Thyroid gland (tissue), 4 donors: ENCODE data around the gene ZNF784. TPM values are rescaled to one million over a fixed set of nuclear protein-coding genes. Genes with fewer than 3 reads are reported as not detected.
A peak's percentile ranks its signal among the peaks of the same experiment; 100 is the strongest.

Experiments
- DNase-seq, 2 donors: peaks; one replicate each; pipeline ENCODE4 v3.0.0-alpha.2; 2019
- H3K27ac ChIP-seq, 3 donors: fragments of 200-600 bp; sonication (generic); 1 replicate in 2 of 3; 2 replicates in 1 of 3; pipeline ENCODE4 v1.5.1; 2016 to 2019; ENCODE audit warnings: mild to moderate bottlenecking in 1 of 3, moderate library complexity in 1 of 3
- H3K27me3 ChIP-seq: fragments of 200-600 bp; sonication (generic); one replicate; pipeline ENCODE4 v1.5.1; 2019
- H3K36me3 ChIP-seq, 2 donors: fragments of 200-600 bp; sonication (generic); one replicate each; pipeline ENCODE4 v1.5.1; 2016 to 2019
- H3K4me1 ChIP-seq, 2 donors: fragments of 200-600 bp; sonication (generic); one replicate each; pipeline ENCODE4 v1.5.1; 2017 to 2019
- H3K4me3 ChIP-seq, 3 donors: fragments of 200-600 bp; sonication (generic); replicated peaks in 1 of 3; 1 replicate in 2 of 3; 2 replicates in 1 of 3; pipeline ENCODE4 v1.5.1; 2016; ENCODE audit warnings: mild to moderate bottlenecking in 1 of 3
- H3K9me3 ChIP-seq: fragments of 200-600 bp; sonication (generic); one replicate; pipeline ENCODE4 v1.5.1; 2017
- CTCF ChIP-seq, 6 experiments: fragments of 200-600 bp in 3 of 6; fragments of 450-650 bp in 3 of 6; sonication (generic) in 3 of 6; IDR thresholded peaks; one replicate each; pipeline ENCODE4 v1.5.1; 2016 to 2019; ENCODE audit warnings: antibody characterized with exemption in 6 of 6, mild to moderate bottlenecking in 2 of 6, inconsistent platforms in 1 of 6, moderate library complexity in 1 of 6
- POLR2A ChIP-seq, 2 donors: fragments of 450-650 bp; IDR thresholded peaks; one replicate each; pipeline ENCODE4 v1.6.1; 2017; ENCODE audit warnings: antibody characterized with exemption in 2 of 2, mild to moderate bottlenecking in 2 of 2, moderate library complexity in 1 of 2
- WGBS, 2 donors: methylation state at CpG; one replicate each; pipeline ENCODE4 v1.1.5; 2017; 5-methylcytosine and 5-hydroxymethylcytosine counted together
- intact Hi-C: fragments of 100-400 bp; cut with DNase I; formaldehyde crosslinking; loops from one replicate; pipeline ENCODE4 v1.15.1; 2023
- total RNA-seq, 4 donors: library from RNA; depleted of rRNA; stranded (reverse); fragments of >200 nt; gene quantifications; one replicate each; pipeline ENCODE4 v1.2.3, GENCODE V29; 2016

Gene ZNF784
- total RNA-seq, 4 donors from 2014 or later, result 5.1 to 10.0 (median 8.7) TPM

- Histone ChIP-seq H3K36me3 (no peaks in the 10 kb centered on the region), H3K9me3 (no peaks in the 10 kb centered on the region), H3K4me3 (no peak overlapping the region), H3K27ac (no peak overlapping the region), H3K4me1 (peaks cover 19 to 27% of the 10 kb centered on the region in 2 donors), H3K27me3 (no peaks in the 10 kb centered on the region)
- no peak for DNase-seq
- TF ChIP-seq CTCF (IDR thresholded peaks at IDR 0.05) (no peak), POLR2A (IDR thresholded peaks at IDR 0.05) (no peak)
- intact Hi-C loops, result no loop called here
- 69 to 71% methylated on average over 22 of the region's 22 CpGs for WGBS, 2 donors
Observed at GRCh38 chr19:55603581-55604292, 20.6 kb downstream of the ZNF784 start.

- WGBS, 2 donors, result 87% methylated on average over 14 to 19 of the region's 21 CpGs
- Histone ChIP-seq H3K9me3 (no peaks in the 10 kb centered on the region), H3K4me1 (peaks cover 19 to 27% of the 10 kb centered on the region in 2 donors), H3K27ac (no peak overlapping the region), H3K27me3 (no peaks in the 10 kb centered on the region), H3K36me3 (no peaks in the 10 kb centered on the region), H3K4me3 (no peak overlapping the region)
- no peak for TF ChIP-seq CTCF (IDR thresholded peaks at IDR 0.05)
- TF ChIP-seq POLR2A (IDR thresholded peaks at IDR 0.05), result no peak
- intact Hi-C loops, result no loop called here
- no peak for DNase-seq
Observed at GRCh38 chr19:55603115-55603514, 21.3 kb downstream of the ZNF784 start.

- intact Hi-C loops, result no loop called here
- WGBS, 2 donors, result 91% methylated on average over 10 to 43 of the region's 60 CpGs
- Histone ChIP-seq H3K27ac (no peak overlapping the region), H3K36me3 (peaks cover 0 to 2% of the 10 kb centered on the region in 2 donors), H3K9me3 (no peaks in the 10 kb centered on the region), H3K4me3 (no peak overlapping the region), H3K4me1 (peaks cover 19 to 27% of the 10 kb centered on the region in 2 donors), H3K27me3 (no peaks in the 10 kb centered on the region)
- TF ChIP-seq CTCF (IDR thresholded peaks at IDR 0.05), result no peak
- no peak for TF ChIP-seq POLR2A (IDR thresholded peaks at IDR 0.05)
- no peak for DNase-seq
Observed at GRCh38 chr19:55602104-55603001, 22.0 kb downstream of the ZNF784 start.

- Histone ChIP-seq H3K36me3 (peaks cover 2 to 6% of the 10 kb centered on the region in 2 donors), H3K9me3 (no peaks in the 10 kb centered on the region), H3K27ac (peak overlapping the region; percentile 88 to 99 (median 94)), H3K4me3 (peak overlapping the region in 1 of 3 donors; percentile 75), H3K4me1 (peaks cover 13 to 18% of the 10 kb centered on the region in 2 donors), H3K27me3 (no peaks in the 10 kb centered on the region)
- TF ChIP-seq POLR2A (IDR thresholded peaks at IDR 0.05) (no peak), CTCF (IDR thresholded peaks at IDR 0.05) (no peak)
- WGBS, 2 donors, result 78 to 88% methylated on average over 4 of the region's 4 CpGs
- intact Hi-C loops, result no loop called here
- DNase-seq, result no peak
Observed at GRCh38 chr19:55601084-55601483, 23.3 kb downstream of the ZNF784 start.
